Endometrial microvascular endothelial cells (primary cell): ENCODE results near the gene GUCY2D. TPM values are rescaled to one million over a fixed set of nuclear protein-coding genes. Genes with fewer than 3 reads are reported as not detected.

Experiments
- in situ Hi-C: cut with HindIII; loops from 2 replicates; pipeline ENCODE4 v1.10.0; 2017; ENCODE audit warnings: low sequenced_read_pairs, low pct_unique_long_range_greater_than_20kb; ENCODE audit errors: inconsistent ontology term
- total RNA-seq: library from RNA; depleted of rRNA; stranded (reverse); fragments of >200 nt; gene quantifications from one replicate; pipeline ENCODE4 v1.2.3, GENCODE V29; 2015; ENCODE audit errors: inconsistent ontology term

Gene GUCY2D
- total RNA-seq, 1 donor from 2014 or later: not detected

- in situ Hi-C loops: no loop called here
Observed at GRCh38 chr17:8039611-8040168, 37.3 kb downstream of the GUCY2D start.

- in situ Hi-C loops: no loop called here
Observed at GRCh38 chr17:8041249-8041928, 39.0 kb downstream of the GUCY2D start.

- in situ Hi-C loops: no loop called here
Observed at GRCh38 chr17:8041979-8042378, 39.6 kb downstream of the GUCY2D start.

- in situ Hi-C loops: no loop called here
Observed at GRCh38 chr17:8044819-8045810, 42.7 kb downstream of the GUCY2D start.

- in situ Hi-C loops: no loop called here
Observed at GRCh38 chr17:8046306-8046928, 44.0 kb downstream of the GUCY2D start.

GRCh38 chr17:8046929-8047768 is 44.7 kb downstream of the GUCY2D start:
- in situ Hi-C loops: no loop called here

- in situ Hi-C loops: no loop called here
Observed at GRCh38 chr17:8047769-8048110, 45.3 kb downstream of the GUCY2D start.

- in situ Hi-C loops: no loop called here
Observed at GRCh38 chr17:8048236-8048635, 45.8 kb downstream of the GUCY2D start.

GRCh38 chr17:8048736-8049135 is 46.3 kb downstream of the GUCY2D start:
- in situ Hi-C loops: no loop called here

- in situ Hi-C loops: loop anchor here (10.0 kb wide), 1 partner anchor 63 kb away; the partner anchor contains the start of gene ALOXE3
Observed at GRCh38 chr17:8051831-8052230, 49.4 kb downstream of the GUCY2D start.

- in situ Hi-C loops: loop anchor here (10.0 kb wide), 1 partner anchor 62 kb away; the partner anchor contains the start of gene ALOXE3
Observed at GRCh38 chr17:8052256-8053252, 50.1 kb downstream of the GUCY2D start.

GRCh38 chr17:8053600-8053999 is 51.2 kb downstream of the GUCY2D start:
- in situ Hi-C loops: loop anchor here (10.0 kb wide), 1 partner anchor 61 kb away; the partner anchor contains the start of gene ALOXE3

- in situ Hi-C loops: loop anchor here (10.0 kb wide), 1 partner anchor 59 kb away; the partner anchor contains the start of gene ALOXE3
Observed at GRCh38 chr17:8055851-8056231, 53.4 kb downstream of the GUCY2D start.

GRCh38 chr17:8056232-8056975 is 54.0 kb downstream of the GUCY2D start:
- in situ Hi-C loops: loop anchor here (10.0 kb wide), 1 partner anchor 58 kb away; the partner anchor contains the start of gene ALOXE3

GRCh38 chr17:8056976-8057625 is 54.7 kb downstream of the GUCY2D start:
- in situ Hi-C loops: loop anchor here (10.0 kb wide), 1 partner anchor 58 kb away; the partner anchor contains the start of gene ALOXE3

GRCh38 chr17:8057691-8058114 is 55.3 kb downstream of the GUCY2D start:
- in situ Hi-C loops: loop anchor here (10.0 kb wide), 1 partner anchor 57 kb away; the partner anchor contains the start of gene ALOXE3
